Colonic mucosa (tissue), 4 donors: Measurements from ENCODE around the gene PDZRN3. TPM values are rescaled to one million over a fixed set of nuclear protein-coding genes. Genes with fewer than 3 reads are reported as not detected.

ENCODE experiments used
- DNase-seq: peaks from one replicate; pipeline ENCODE4 v3.0.0-alpha.2; 2020
- H3K27ac ChIP-seq: fragments of 200-600 bp; one replicate; pipeline ENCODE4 v1.8.0; 2021
- H3K27me3 ChIP-seq: fragments of 200-600 bp; one replicate; pipeline ENCODE4 v1.8.0; 2021
- H3K36me3 ChIP-seq: fragments of 200-600 bp; one replicate; pipeline ENCODE4 v1.8.0; 2021
- H3K4me1 ChIP-seq: fragments of 200-600 bp; one replicate; pipeline ENCODE4 v1.8.0; 2021; ENCODE audit warnings: mild to moderate bottlenecking
- H3K4me3 ChIP-seq: fragments of 200-600 bp; one replicate; pipeline ENCODE4 v1.8.0; 2021
- H3K9ac ChIP-seq, 2 donors: one replicate each; pipeline ENCODE4 v1.7.0; 2013; ENCODE audit warnings: control low read depth in 2 of 2, low read depth in 2 of 2, low read length in 2 of 2
- H3K9me3 ChIP-seq: fragments of 200-600 bp; one replicate; pipeline ENCODE4 v1.8.0; 2021
- CTCF ChIP-seq: fragments of 200-600 bp; IDR thresholded peaks from one replicate; pipeline ENCODE4 v1.8.0; 2022; ENCODE audit warnings: antibody characterized with exemption, mild to moderate bottlenecking
- intact Hi-C: fragments of 100-400 bp; cut with DNase I; formaldehyde crosslinking; loops from one replicate; pipeline ENCODE4 v1.14.1; 2022
- total RNA-seq, 2 donors: library from RNA; stranded (reverse); fragmentation: NEBNext Ultra II Directional in 1 of 2; extraction: Animal tissue kit (Norgen Biotek cat#: 25700) in 1 of 2; gene quantifications; one replicate each; pipeline ENCODE4 v1.2.1, GENCODE V29; 2021
- donor health status: healthy.
- donor health status: DM: no; HTN: no; CAD: no.
- donor health status: DM: no; HTN: no; CAD: no.

The PDZRN3 gene
- total RNA-seq, 2 donors from 2014 or later: 13.6 to 19.1 TPM

GRCh38 chr3:73536952-73537351 lies 87.8 kb downstream of the PDZRN3 start:
- Histone ChIP-seq H3K27me3 (no peaks in the 10 kb centered on the region), H3K27ac (no peak overlapping the region), H3K9me3 (no peaks in the 10 kb centered on the region), H3K9ac (no peak overlapping the region), H3K36me3 (no peaks in the 10 kb centered on the region), H3K4me1 (no peaks in the 10 kb centered on the region), H3K4me3 (no peak overlapping the region)
- TF ChIP-seq CTCF: no peak
- DNase-seq: no peak
- intact Hi-C loops: no loop called here

- no peak overlapping the region for H3K27ac ChIP-seq
- DNase-seq: no peak
- no peak overlapping the region for H3K9ac ChIP-seq
- intact Hi-C loops: no loop called here
- no peaks in the 10 kb centered on the region for H3K36me3 ChIP-seq
- TF ChIP-seq CTCF: no peak
- no peak overlapping the region for H3K4me3 ChIP-seq
- no peaks in the 10 kb centered on the region for H3K27me3 ChIP-seq
- H3K9me3 ChIP-seq: no peaks in the 10 kb centered on the region
- H3K4me1 ChIP-seq: no peaks in the 10 kb centered on the region
These were observed 88.3 kb downstream of the PDZRN3 start for GRCh38 chr3:73536336-73536895.

- no peaks in the 10 kb centered on the region for H3K9me3 ChIP-seq
- no peaks in the 10 kb centered on the region for H3K4me1 ChIP-seq
- TF ChIP-seq CTCF: no peak
- H3K27ac ChIP-seq: no peak overlapping the region
- H3K9ac ChIP-seq: no peak overlapping the region
- no peak overlapping the region for H3K4me3 ChIP-seq
- no peak for DNase-seq
- no peaks in the 10 kb centered on the region for H3K36me3 ChIP-seq
- intact Hi-C loops: no loop called here
- H3K27me3 ChIP-seq: no peaks in the 10 kb centered on the region
These were observed 88.8 kb downstream of the PDZRN3 start for GRCh38 chr3:73535931-73536330.

- Histone ChIP-seq H3K27ac (no peak overlapping the region), H3K9ac (no peak overlapping the region), H3K9me3 (no peaks in the 10 kb centered on the region), H3K4me3 (no peak overlapping the region), H3K36me3 (no peaks in the 10 kb centered on the region), H3K4me1 (no peaks in the 10 kb centered on the region), H3K27me3 (no peaks in the 10 kb centered on the region)
- no peak for DNase-seq
- intact Hi-C loops: no loop called here
- no peak for TF ChIP-seq CTCF
These were observed 89.6 kb downstream of the PDZRN3 start for GRCh38 chr3:73535137-73535536.

- H3K9me3 ChIP-seq: no peaks in the 10 kb centered on the region
- no peaks in the 10 kb centered on the region for H3K27me3 ChIP-seq
- no peak overlapping the region for H3K4me3 ChIP-seq
- no peak for DNase-seq
- intact Hi-C loops: no loop called here
- TF ChIP-seq CTCF: no peak
- no peaks in the 10 kb centered on the region for H3K36me3 ChIP-seq
- no peak overlapping the region for H3K27ac ChIP-seq
- H3K4me1 ChIP-seq: no peaks in the 10 kb centered on the region
- H3K9ac ChIP-seq: no peak overlapping the region
These were observed 94.7 kb downstream of the PDZRN3 start for GRCh38 chr3:73530022-73530396.
